WI38 (cell line): ENCODE data around the gene KRT80.

Source experiments
- H3K4me3 ChIP-seq: 2 replicates; pipeline ENCODE4 v1.5.1; 2011; ENCODE audit warnings: low read depth, mild to moderate bottlenecking, control low read depth, low read length
- TF ChIP-seq, protein P1 (sequence below): IDR thresholded peaks from 2 replicates; pipeline ENCODE4 v1.5.1; 2012; ENCODE audit warnings: low read depth, mild to moderate bottlenecking, control low read depth, low read length

Gene KRT80

GRCh38 chr12:52226446-52226845, 34.6 kb upstream of the KRT80 start:
- TF ChIP-seq, protein P1, sequence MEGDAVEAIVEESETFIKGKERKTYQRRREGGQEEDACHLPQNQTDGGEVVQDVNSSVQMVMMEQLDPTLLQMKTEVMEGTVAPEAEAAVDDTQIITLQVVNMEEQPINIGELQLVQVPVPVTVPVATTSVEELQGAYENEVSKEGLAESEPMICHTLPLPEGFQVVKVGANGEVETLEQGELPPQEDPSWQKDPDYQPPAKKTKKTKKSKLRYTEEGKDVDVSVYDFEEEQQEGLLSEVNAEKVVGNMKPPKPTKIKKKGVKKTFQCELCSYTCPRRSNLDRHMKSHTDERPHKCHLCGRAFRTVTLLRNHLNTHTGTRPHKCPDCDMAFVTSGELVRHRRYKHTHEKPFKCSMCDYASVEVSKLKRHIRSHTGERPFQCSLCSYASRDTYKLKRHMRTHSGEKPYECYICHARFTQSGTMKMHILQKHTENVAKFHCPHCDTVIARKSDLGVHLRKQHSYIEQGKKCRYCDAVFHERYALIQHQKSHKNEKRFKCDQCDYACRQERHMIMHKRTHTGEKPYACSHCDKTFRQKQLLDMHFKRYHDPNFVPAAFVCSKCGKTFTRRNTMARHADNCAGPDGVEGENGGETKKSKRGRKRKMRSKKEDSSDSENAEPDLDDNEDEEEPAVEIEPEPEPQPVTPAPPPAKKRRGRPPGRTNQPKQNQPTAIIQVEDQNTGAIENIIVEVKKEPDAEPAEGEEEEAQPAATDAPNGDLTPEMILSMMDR, result no peak
- H3K4me3 ChIP-seq, result no peak overlapping the region

DNA sequence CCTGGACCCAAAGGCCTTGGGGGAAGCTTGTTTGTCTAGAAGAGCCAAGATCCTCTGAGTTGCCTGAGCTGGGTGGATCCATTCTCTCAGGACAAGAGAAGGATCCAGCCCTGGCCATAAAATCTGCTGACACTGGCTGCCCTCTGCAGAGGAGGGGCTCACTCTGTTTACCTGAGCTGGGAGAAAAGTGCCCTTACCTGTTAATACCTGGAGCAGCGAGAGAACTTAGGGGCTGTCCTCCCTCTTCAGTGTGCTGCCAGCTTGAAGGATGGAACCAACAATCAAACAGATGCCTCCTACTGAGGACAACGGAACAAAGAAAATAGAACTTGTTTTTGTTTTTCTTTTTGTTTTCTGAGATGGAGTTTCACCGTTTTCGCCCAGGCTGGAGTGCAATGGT, 33.9 kb upstream of the KRT80 start:
- H3K4me3 ChIP-seq, result no peak overlapping the region
- TF ChIP-seq, protein P1, result no peak

GRCh38 chr12:52224151-52224550, 32.3 kb upstream of the KRT80 start:
- H3K4me3 ChIP-seq, result no peak overlapping the region
- TF ChIP-seq, protein P1, result no peak

GRCh38 chr12:52223406-52224039, 31.7 kb upstream of the KRT80 start:
- TF ChIP-seq, protein P1, result no peak
- no peak overlapping the region for H3K4me3 ChIP-seq

DNA sequence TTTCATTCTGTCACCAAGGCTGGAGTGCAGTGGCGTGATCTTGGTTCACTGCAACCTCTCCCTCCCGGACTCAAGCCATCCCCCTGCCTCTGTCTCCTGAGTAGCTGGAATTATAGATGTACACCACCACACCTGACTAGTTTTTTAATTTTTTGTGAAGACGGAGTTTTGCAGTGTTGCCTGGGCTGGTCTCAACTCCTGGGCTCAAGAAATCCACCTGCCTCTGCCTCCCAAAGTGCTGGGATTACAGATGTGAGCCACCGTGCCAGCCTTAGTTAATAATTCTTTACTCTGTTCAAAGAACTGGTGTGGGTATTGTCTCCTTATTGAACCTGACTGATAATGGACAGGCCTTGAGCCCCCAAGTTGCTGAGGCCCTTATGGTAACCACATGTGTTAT, 30.9 kb upstream of the KRT80 start:
- TF ChIP-seq, protein P1, result no peak

DNA sequence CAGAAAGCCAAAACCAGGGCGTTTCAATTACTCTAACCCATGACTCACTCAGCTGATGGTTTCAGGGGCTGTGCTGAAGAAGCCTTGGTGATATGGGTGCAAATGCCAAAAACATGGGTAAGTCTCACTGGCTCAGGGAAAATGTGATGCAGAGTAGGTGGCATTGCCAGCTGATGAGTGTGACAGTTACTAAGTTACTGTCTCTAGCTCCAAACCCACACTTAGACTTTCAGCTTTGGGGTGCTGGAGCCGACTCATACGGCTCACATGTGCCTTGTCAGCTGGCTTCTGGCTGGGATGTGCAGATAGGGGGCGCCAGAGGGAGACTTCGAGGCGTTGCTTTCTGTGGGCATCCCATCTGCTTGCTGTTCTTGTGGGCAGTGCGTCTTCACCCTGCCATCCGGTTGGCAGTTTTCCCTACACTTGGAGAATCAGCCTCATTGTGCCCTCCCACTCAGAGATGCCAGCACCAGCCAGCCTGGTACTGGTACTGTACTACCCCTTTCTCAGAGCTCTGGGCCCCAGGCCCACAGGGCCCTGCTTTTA, 30.2 kb upstream of the KRT80 start:
- no peak overlapping the region for H3K4me3 ChIP-seq
- TF ChIP-seq, protein P1, result peak; percentile 44

More for the DNA sequence above, 30.9 kb upstream of the KRT80 start:
- H3K4me3 ChIP-seq, result no peak overlapping the region

GRCh38 chr12:52221070-52221781, 29.4 kb upstream of the KRT80 start:
- H3K4me3 ChIP-seq, result no peak overlapping the region
- TF ChIP-seq, protein P1, result no peak
